ENCODE results near the gene TASOR2.

Gene TASOR2

GRCh38 chr10:5656737-5657579 lies 27.7 kb upstream of the TASOR2 start:
- no peak for DNase-seq

DNA sequence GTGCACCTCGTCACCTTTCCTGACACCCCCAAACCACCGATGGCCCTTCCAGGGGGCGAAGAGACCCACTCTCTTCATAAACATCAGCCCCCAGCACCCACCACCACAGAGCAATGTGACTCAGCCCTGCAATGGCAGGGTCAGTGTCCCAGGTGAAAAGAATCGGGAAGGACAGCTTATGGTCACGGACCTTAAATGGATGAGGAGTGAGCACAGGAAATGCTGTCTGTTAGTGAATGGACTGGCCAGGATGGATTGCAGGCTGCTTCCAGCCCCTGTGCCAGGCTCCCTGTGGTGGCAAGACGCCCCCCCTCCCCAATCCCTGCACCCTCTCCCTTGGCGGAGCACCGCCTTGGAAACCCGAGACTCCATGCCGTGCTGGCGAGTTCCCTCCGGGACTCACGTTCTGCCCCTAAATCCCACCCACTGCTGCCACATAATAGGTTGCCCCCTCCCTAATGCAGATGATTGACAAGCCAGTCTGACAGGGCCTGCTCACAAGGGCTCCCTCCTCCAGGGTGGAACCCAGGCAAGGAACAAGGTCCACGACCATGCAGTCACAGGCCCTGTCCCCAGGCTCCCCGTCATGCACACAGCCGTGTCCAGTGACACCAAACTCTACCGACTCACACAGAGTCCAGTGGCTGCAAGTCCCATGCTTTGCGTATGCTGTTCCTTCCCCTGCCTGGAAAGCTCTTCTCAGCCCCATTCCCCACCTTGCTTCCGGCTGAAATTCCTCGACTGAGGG lies 25.6 kb upstream of the TASOR2 start:
- no peak for DNase-seq

- peak; percentile 32 for DNase-seq
These were observed 24.7 kb upstream of the TASOR2 start for GRCh38 chr10:5659702-5660528.

GRCh38 chr10:5661043-5661442 lies 23.6 kb upstream of the TASOR2 start:
- no peak for DNase-seq

DNA sequence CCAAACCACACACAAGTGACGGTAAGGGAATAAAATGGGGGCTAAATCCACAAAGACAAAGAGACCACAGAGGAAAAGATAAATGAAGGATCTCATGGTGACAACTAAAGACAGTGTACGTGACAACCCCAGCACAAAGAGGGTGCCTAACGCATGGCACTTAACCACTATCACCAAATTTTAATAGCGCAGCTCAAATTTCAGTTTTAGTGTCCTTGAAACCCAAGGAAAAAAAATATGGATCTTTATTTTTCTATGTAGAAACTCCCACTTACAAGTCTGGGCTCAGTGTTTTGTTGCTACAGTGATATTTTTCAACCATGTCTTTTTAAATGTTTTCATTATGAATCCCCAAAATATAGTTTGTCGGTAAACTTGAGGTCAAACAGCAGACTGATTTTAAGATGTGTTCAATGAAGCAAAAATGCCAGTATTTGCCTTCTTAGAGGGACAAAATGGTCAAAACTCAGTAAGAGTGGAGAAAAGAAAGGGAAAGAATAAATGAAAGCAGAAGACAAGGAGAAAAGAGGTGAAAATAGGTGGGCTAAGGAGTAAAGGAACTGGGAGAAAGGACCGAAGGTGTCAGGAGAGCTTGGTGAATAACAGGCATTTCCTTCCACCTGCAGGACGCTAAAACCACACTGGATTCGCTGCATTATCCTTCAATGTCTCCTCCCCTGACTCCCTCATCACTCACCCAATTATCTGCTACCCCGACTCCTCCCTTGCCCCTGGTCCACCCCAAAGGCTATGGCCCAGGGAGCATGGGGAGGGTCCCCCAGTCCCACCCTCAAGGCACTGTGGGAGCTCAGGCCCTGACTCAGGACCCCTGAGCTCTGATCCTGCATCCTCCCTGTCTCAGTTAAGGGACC lies 21.7 kb upstream of the TASOR2 start:
- no peak for DNase-seq

- DNase-seq: no peak
These were observed 20.8 kb upstream of the TASOR2 start for GRCh38 chr10:5663692-5664427.

GRCh38 chr10:5665373-5666007 lies 19.1 kb upstream of the TASOR2 start:
- no peak for DNase-seq

GRCh38 chr10:5666008-5666840 lies 18.4 kb upstream of the TASOR2 start, which contains the start of gene ASB13:
TSS of gene ASB13 (minus strand) at chr10:5666595. CDS start at chr10:5666551, 44 bp downstream.
- no peak for DNase-seq

DNA sequence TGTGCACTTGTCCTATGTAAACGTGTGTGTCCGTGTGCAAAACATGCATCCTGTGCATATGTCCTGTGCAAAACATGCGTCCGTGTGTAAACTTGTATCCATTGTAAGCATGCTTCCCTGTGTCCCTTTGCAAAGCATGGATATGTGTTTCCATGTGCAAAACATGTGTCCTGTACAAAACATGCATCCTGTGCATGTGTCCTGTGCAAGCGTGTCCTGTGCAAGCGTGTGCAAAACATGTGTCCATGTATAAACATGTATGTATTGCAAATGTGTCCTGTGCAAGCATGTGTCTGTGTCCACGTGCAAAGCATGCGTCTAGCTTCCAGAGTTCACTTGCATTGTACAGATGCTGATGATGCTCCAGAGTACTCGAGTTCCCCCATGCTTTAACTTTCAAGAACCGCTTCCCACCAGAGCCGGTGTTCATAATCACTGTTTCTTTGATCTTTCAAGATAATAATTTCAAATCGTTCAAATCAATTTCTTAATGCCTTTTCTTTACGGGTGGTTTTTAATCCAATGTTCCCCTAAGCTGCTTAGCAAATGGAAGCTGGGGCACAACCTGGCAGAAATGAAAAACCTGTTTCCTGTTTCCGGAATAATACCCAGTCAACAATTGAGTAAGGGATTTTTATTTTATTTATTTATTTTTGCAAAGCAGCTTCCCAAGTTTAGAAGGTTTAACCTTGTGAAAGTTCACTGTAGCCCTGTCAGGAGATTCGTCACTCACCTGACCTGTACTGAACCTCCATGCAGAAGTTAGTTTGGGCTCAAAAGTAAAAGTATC lies 17.6 kb upstream of the TASOR2 start:
- DNase-seq: no peak

GRCh38 chr10:5668429-5668828 lies 16.2 kb upstream of the TASOR2 start:
- DNase-seq: no peak

GRCh38 chr10:5669604-5670003 lies 15.0 kb upstream of the TASOR2 start:
- DNase-seq: no peak

DNA sequence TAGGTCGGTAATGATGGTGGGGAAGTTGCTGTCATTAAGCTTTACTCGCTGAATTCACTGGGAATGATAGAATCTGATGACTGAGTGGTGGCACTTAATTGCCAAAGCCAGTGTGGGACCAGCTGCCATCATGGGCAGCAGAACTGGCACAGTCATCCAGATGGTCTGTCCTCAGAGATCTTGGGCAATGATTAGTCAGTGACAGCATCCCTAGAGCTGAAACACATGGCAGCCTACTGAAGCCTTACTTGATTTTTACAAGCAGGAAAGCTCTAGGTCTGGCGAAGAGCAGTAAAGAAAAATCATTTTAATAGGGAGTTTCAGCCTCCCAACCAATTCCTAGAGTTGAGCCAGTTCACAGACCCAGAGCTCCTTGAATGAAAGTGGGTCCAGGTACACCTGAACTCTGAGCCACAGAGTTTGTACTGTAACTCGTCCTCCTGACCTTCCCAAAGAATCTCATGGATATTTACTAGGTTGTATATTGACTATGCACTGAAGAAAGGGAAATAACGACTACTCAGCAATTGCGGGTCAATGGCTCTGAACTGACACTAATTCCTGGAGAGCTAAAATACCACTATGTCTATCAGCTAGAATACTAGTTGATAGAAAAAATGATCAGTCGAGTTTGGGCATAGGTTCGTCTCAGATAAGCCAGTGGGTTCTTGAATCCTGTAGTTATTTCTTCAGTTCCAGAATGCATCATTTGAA lies 13.8 kb upstream of the TASOR2 start:
- DNase-seq: no peak

DNA sequence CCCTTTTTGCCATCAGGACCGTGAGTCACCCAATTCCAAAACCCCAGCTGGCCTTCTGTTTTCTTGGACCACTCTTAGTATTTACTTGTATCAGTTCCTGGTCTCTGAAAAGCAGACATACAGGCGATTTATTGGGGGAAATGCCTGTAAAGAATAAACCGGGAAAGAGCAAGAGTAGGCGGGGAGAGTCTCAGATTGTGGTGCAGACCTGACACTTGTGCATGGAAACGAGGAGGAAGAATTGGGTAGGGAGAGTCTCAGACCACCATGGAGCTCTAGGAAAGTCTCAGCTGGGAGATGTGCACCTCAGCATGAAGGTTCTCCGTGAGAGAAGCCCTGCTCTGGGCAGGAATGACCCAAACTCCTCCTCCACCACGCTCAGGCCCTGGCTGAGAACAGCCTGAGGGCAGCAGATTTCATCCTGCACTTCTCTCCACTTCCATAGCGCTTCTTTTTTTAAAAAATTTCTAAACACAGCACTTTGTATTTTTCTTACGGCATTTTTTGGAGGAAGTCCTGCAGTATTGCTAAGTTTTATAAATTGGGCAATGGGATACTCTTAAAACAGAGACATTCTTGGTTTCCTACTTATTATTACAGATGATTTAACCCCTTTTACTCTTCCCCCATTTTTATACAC lies 6.1 kb upstream of the TASOR2 start:
- DNase-seq: no peak

GRCh38 chr10:5679037-5679435 lies 5.6 kb upstream of the TASOR2 start:
- DNase-seq: no peak

DNA sequence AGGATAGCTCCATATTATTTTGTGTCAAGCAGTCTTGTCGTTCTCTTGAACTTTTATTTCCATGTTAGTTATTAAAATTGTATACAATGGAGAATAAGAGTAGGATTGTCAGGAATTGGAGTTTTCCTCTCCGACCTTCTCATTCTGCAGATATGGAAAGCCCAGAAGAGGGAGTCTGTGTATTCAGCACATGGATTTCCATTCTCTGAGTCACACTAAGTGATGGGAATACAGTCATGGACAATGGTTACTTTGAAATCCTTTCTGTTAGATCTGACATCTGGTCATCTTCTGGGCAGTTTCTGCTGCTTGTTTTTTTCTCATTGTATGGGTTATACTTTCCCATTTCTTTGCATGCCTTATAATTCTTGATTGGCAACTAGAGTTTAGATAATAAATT lies 5.0 kb upstream of the TASOR2 start:
- DNase-seq: peak; percentile 26

DNA sequence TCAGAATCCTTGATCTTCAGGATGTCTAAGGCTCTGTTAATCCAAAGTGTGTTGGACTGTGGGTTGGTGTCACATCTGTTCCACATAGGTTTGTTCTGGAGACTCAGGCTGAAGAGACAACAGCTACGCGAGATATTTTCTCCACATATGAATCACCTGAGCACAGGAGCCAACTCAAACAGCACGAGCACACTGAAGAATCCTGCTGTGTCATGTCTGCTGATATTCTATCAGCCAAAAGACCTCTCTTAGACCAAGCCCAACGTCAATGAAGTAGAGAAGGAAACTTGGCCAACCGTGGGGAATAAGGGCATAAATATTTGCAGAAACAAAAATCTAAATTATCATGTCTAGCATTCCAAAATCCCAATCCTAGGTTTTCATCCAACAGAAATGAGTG lies 2.7 kb upstream of the TASOR2 start:
- DNase-seq: no peak

- DNase-seq: no peak
These were observed 1.6 kb upstream of the TASOR2 start for GRCh38 chr10:5683065-5683464.

Measured in kidney glomerular epithelial cell (primary cell).